HEK293 (cell line): ENCODE results near the gene ERCC6.

Experiments
- CTCF ChIA-PET: fragments of 350-600 bp; formaldehyde crosslinking; extraction: SDS; loops from one replicate; lab custom pipeline; 2021; ENCODE audit warnings: antibody characterized with exemption; lab: Yijun Ruan, JAX
- POLR2A ChIA-PET: fragments of 300-600 bp; formaldehyde crosslinking; extraction: SDS; loops from one replicate; lab custom pipeline; 2020; ENCODE audit warnings: antibody characterized with exemption, inconsistent platforms; lab: Yijun Ruan, JAX
- H3K27ac ChIP-seq: fragments of 200-500 bp; sonication (Bioruptor generic); 2 replicates; pipeline ENCODE4 v1.5.1; 2014; ENCODE audit warnings: low read depth, low read length, control low read depth, inconsistent platforms; ENCODE audit errors: extremely low read depth
- H3K36me3 ChIP-seq, 2 experiments: fragments of 200-500 bp in 1 of 2; sonication (Bioruptor generic) in 1 of 2; 1 replicate in 1 of 2; 2 replicates in 1 of 2; pipeline ENCODE4 v1.5.1; 2014 to 2017; ENCODE audit warnings: inconsistent platforms in 2 of 2, low read length in 2 of 2; ENCODE audit not compliant: control insufficient read depth in 2 of 2, insufficient read depth in 1 of 2
- H3K4me1 ChIP-seq: fragments of 200-500 bp; sonication (Bioruptor generic); 2 replicates; pipeline ENCODE4 v1.5.1; 2014; ENCODE audit warnings: mild to moderate bottlenecking, low read length, inconsistent platforms; ENCODE audit not compliant: control insufficient read depth, insufficient read depth
- H3K4me3 ChIP-seq: 2 replicates; pipeline ENCODE4 v1.5.1; 2011; ENCODE audit warnings: low read depth, mild to moderate bottlenecking, control low read depth, low read length, moderate library complexity
- H3K9me3 ChIP-seq: fragments of 200-500 bp; sonication (Bioruptor generic); 2 replicates; pipeline ENCODE4 v1.5.1; 2014; ENCODE audit warnings: low read depth, low read length, inconsistent platforms; ENCODE audit not compliant: control insufficient read depth, insufficient read depth
- GLI4 ChIP-seq: fragments of 450-650 bp; formaldehyde crosslinking; IDR thresholded peaks from 2 replicates; pipeline ENCODE4 v1.5.1; 2016; ENCODE audit warnings: missing biosample characterization, missing genetic modification characterization
- GLIS2 ChIP-seq: fragments of 450-650 bp; formaldehyde crosslinking; IDR thresholded peaks from 2 replicates; pipeline ENCODE4 v1.5.1; 2016; ENCODE audit warnings: missing biosample characterization, missing genetic modification characterization
- KLF7 ChIP-seq: fragments of 450-650 bp; formaldehyde crosslinking; IDR thresholded peaks from 2 replicates; pipeline ENCODE4 v1.5.1; 2016; ENCODE audit warnings: missing biosample characterization, missing genetic modification characterization, borderline replicate concordance
- PRDM1 ChIP-seq: fragments of 450-650 bp; formaldehyde crosslinking; IDR thresholded peaks from 2 replicates; pipeline ENCODE4; 2016; ENCODE audit warnings: missing biosample characterization, missing genetic modification characterization
- REPIN1 ChIP-seq: fragments of 450-650 bp; formaldehyde crosslinking; IDR thresholded peaks from 2 replicates; pipeline ENCODE4 v1.5.1; 2017; ENCODE audit warnings: missing biosample characterization, missing genetic modification characterization, low read depth
- SP2 ChIP-seq: fragments of 450-650 bp; formaldehyde crosslinking; IDR thresholded peaks from 2 replicates; pipeline ENCODE4 v1.5.1; 2016; ENCODE audit warnings: missing biosample characterization, missing genetic modification characterization
- SP3 ChIP-seq: fragments of 450-650 bp; formaldehyde crosslinking; IDR thresholded peaks from 2 replicates; pipeline ENCODE4 v1.5.1; 2016; ENCODE audit warnings: missing biosample characterization, missing genetic modification characterization
- ZEB2 ChIP-seq: fragments of 450-650 bp; formaldehyde crosslinking; IDR thresholded peaks from 2 replicates; pipeline ENCODE4 v1.5.1; 2016; ENCODE audit warnings: missing biosample characterization, missing genetic modification characterization
- ZFHX2 ChIP-seq: fragments of 450-650 bp; formaldehyde crosslinking; conservative IDR thresholded peaks from 2 replicates; pipeline ENCODE4 v1.5.1; 2016; ENCODE audit warnings: missing biosample characterization, missing genetic modification characterization
- ZNF214 ChIP-seq: fragments of 450-650 bp; formaldehyde crosslinking; IDR thresholded peaks from 2 replicates; pipeline ENCODE4 v1.5.1; 2017; ENCODE audit warnings: missing biosample characterization, mild to moderate bottlenecking, missing genetic modification characterization, borderline replicate concordance
- ZNF221 ChIP-seq: fragments of 450-650 bp; formaldehyde crosslinking; IDR thresholded peaks from 2 replicates; pipeline ENCODE4 v1.5.1; 2017; ENCODE audit warnings: missing biosample characterization, missing genetic modification characterization, borderline replicate concordance
- ZNF223 ChIP-seq: fragments of 450-650 bp; formaldehyde crosslinking; IDR thresholded peaks from 2 replicates; pipeline ENCODE4 v1.5.1; 2016; ENCODE audit warnings: missing biosample characterization, missing genetic modification characterization
- ZNF292 ChIP-seq: fragments of 450-650 bp; formaldehyde crosslinking; IDR thresholded peaks from 2 replicates; pipeline ENCODE4 v1.5.1; 2016; ENCODE audit warnings: low read depth, missing biosample characterization, missing genetic modification characterization, borderline replicate concordance
- ZNF37A ChIP-seq: fragments of 450-650 bp; IDR thresholded peaks from 2 replicates; pipeline ENCODE4 v1.5.1; 2018; ENCODE audit warnings: missing biosample characterization, missing genetic modification characterization
- ZNF48 ChIP-seq: fragments of 450-650 bp; formaldehyde crosslinking; IDR thresholded peaks from 2 replicates; pipeline ENCODE4 v1.5.1; 2016; ENCODE audit warnings: missing biosample characterization, missing genetic modification characterization
- ZNF510 ChIP-seq: fragments of 450-650 bp; formaldehyde crosslinking; IDR thresholded peaks from 2 replicates; pipeline ENCODE4 v1.5.1; 2018; ENCODE audit warnings: mild to moderate bottlenecking, missing genetic modification characterization, missing biosample characterization; ENCODE audit not compliant: insufficient replicate concordance
- ZNF549 ChIP-seq: fragments of 450-650 bp; IDR thresholded peaks from 2 replicates; pipeline ENCODE4 v1.5.1; 2018; ENCODE audit warnings: missing biosample characterization, missing genetic modification characterization, mild to moderate bottlenecking, inconsistent platforms, moderate library complexity
- ZNF560 ChIP-seq: fragments of 450-650 bp; formaldehyde crosslinking; IDR thresholded peaks from 2 replicates; pipeline ENCODE4 v1.5.1; 2017; ENCODE audit warnings: missing biosample characterization, missing genetic modification characterization, borderline replicate concordance
- ZNF561 ChIP-seq: fragments of 450-650 bp; IDR thresholded peaks from 2 replicates; pipeline ENCODE4 v1.5.1; 2018; ENCODE audit warnings: missing biosample characterization, missing genetic modification characterization, borderline replicate concordance
- ZNF660 ChIP-seq: fragments of 450-650 bp; IDR thresholded peaks from 2 replicates; pipeline ENCODE4 v1.5.1; 2018; ENCODE audit warnings: missing biosample characterization, mild to moderate bottlenecking, missing genetic modification characterization
- ZNF677 ChIP-seq: fragments of 450-650 bp; IDR thresholded peaks from 2 replicates; pipeline ENCODE4 v1.5.0; 2018; ENCODE audit warnings: missing biosample characterization, mild to moderate bottlenecking, missing genetic modification characterization, moderate library complexity
- TF ChIP-seq, protein P1 (sequence below): fragments of 450-650 bp; formaldehyde crosslinking; IDR thresholded peaks from 2 replicates; pipeline ENCODE4 v1.5.1; 2017; ENCODE audit warnings: missing biosample characterization, missing genetic modification characterization
- TF ChIP-seq, protein P2 (sequence below): fragments of 450-650 bp; formaldehyde crosslinking; IDR thresholded peaks from 2 replicates; pipeline ENCODE4 v1.5.1; 2016; ENCODE audit warnings: missing biosample characterization, missing genetic modification characterization

Gene ERCC6

DNA sequence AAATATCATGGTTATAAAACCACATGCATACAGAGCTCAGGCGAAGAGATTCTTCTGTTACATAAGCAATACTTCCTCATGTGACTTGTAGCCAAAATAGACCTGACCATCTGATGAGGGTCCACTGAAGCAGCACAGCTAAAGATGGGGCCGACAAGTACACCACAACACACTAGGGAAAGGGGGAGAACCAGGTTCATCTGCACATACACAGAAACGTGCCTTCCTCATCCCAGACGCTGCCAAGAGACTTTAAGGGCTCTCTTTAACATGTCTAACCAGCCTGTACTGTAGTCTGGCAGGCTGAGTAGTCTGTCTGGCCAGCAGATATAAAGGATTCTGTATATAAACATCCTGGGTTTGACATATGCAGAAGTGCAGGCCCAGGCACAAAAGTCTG, 30.3 kb downstream of the ERCC6 start:
- ChIA-PET CTCF (interaction anchor here (0.6 to 6.0 kb wide), 5 partner anchors 8 to 852 kb away, joined by 3 to 87 read pairs (median 4); no protein-coding TSS in a partner anchor), POLR2A (no interaction called here)

DNA sequence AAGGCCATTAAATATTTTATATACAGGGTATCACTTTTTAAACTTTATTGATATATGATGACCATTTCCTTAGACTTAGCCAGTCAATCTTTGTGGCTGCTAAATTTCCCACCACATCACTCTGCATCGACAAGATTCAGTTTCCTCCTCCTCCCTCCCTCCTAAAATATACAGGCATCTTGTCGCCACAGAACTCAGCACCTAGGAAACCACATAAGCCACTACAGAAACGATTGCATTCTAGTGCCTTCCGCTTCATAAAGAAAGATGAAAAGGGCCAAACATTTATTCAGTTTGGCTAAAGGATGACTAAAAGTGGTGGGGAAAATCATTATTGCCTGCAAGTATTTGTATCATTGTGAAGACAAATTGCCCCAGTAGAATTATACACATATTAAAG, 30.7 kb downstream of the ERCC6 start:
- no peak for TF ChIP-seq ZNF221 (tag by site-specific recombination)
- TF ChIP-seq GLI4 (tag by site-specific recombination): no peak
- TF ChIP-seq PRDM1 (tag by site-specific recombination): no peak
- TF ChIP-seq, protein P1, sequence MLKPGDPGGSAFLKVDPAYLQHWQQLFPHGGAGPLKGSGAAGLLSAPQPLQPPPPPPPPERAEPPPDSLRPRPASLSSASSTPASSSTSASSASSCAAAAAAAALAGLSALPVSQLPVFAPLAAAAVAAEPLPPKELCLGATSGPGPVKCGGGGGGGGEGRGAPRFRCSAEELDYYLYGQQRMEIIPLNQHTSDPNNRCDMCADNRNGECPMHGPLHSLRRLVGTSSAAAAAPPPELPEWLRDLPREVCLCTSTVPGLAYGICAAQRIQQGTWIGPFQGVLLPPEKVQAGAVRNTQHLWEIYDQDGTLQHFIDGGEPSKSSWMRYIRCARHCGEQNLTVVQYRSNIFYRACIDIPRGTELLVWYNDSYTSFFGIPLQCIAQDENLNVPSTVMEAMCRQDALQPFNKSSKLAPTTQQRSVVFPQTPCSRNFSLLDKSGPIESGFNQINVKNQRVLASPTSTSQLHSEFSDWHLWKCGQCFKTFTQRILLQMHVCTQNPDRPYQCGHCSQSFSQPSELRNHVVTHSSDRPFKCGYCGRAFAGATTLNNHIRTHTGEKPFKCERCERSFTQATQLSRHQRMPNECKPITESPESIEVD (tag by site-specific recombination): no peak
- TF ChIP-seq ZNF560: no peak
- TF ChIP-seq ZNF677 (tag by site-specific recombination): no peak
- TF ChIP-seq, protein P2, sequence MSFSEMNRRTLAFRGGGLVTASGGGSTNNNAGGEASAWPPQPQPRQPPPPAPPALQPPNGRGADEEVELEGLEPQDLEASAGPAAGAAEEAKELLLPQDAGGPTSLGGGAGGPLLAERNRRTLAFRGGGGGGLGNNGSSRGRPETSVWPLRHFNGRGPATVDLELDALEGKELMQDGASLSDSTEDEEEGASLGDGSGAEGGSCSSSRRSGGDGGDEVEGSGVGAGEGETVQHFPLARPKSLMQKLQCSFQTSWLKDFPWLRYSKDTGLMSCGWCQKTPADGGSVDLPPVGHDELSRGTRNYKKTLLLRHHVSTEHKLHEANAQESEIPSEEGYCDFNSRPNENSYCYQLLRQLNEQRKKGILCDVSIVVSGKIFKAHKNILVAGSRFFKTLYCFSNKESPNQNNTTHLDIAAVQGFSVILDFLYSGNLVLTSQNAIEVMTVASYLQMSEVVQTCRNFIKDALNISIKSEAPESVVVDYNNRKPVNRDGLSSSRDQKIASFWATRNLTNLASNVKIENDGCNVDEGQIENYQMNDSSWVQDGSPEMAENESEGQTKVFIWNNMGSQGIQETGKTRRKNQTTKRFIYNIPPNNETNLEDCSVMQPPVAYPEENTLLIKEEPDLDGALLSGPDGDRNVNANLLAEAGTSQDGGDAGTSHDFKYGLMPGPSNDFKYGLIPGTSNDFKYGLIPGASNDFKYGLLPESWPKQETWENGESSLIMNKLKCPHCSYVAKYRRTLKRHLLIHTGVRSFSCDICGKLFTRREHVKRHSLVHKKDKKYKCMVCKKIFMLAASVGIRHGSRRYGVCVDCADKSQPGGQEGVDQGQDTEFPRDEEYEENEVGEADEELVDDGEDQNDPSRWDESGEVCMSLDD (tag by site-specific recombination): no peak
- TF ChIP-seq ZNF561: no peak
- TF ChIP-seq ZNF549 (tag by site-specific recombination): no peak
- TF ChIP-seq ZFHX2 (tag by site-specific recombination): no peak
- TF ChIP-seq SP3 (tag by site-specific recombination): no peak
- no peak for TF ChIP-seq ZEB2 (tag by site-specific recombination)
- TF ChIP-seq ZNF223: no peak
- TF ChIP-seq SP2 (tag by site-specific recombination): no peak
- no peak for TF ChIP-seq ZNF37A (tag by site-specific recombination)
- Histone ChIP-seq H3K4me1 (peaks cover 3% of the 10 kb centered on the region; the same call in 1 of the 2 replicates), H3K27ac (no peak overlapping the region), H3K4me3 (no peak overlapping the region), H3K9me3 (no peaks in the 10 kb centered on the region), H3K36me3 (peaks cover 0 to 14% of the 10 kb centered on the region in 2 experiments; a peak in 1 of 3 replicates)
- CTCF ChIA-PET: interaction anchor here (0.6 to 6.0 kb wide), 4 partner anchors 11 to 851 kb away, joined by 3 to 87 read pairs (median 4); no protein-coding TSS in a partner anchor
- POLR2A ChIA-PET: no interaction called here

More for the DNA sequence above, 30.3 kb downstream of the ERCC6 start:
- no peak overlapping the region for H3K27ac ChIP-seq
- peaks cover 3% of the 10 kb centered on the region; the same call in 1 of the 2 replicates for H3K4me1 ChIP-seq
- TF ChIP-seq ZNF221 (tag by site-specific recombination) (no peak), REPIN1 (tag by site-specific recombination) (no peak), ZNF660 (tag by site-specific recombination) (no peak), ZNF292 (tag by site-specific recombination) (no peak), GLIS2 (tag by site-specific recombination) (no peak), ZNF510 (tag by site-specific recombination) (no peak), ZNF48 (no peak), KLF7 (no peak), ZNF214 (tag by site-specific recombination) (no peak)
- TF ChIP-seq, all 188 proteins: peak for 0
- Histone ChIP-seq H3K36me3 (peaks cover 0 to 14% of the 10 kb centered on the region in 2 experiments; a peak in 1 of 3 replicates), H3K4me3 (no peak overlapping the region), H3K9me3 (no peaks in the 10 kb centered on the region)
